ENCODE data around the gene MSX2.

The MSX2 gene

DNA sequence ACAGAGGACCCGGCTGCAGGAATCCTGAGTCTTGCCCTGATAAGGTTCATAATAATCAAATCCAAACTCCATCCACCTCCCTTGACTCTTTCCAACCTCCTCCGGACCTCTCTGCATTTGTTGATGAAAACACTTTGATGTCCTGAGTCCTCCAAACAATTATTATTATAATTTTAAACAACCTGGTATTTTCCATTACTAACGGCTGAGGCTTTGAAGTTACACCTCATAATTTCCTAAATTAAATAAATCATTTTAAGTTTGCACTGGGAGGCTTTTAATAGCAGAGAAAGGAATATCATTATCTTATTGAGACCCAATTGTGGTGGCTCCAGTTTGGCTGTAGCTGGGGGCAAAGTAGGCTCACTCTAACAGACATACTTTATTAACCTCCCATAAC is 9.5 kb downstream of the MSX2 start:
- H3K27me3 ChIP-seq (replicated peaks; ENCODE audit: control insufficient read depth, insufficient read depth, low read length, poor library complexity, severe bottlenecking): peaks cover 20% of the 10 kb centered on the region
- no peaks in the 10 kb centered on the region for H3K4me1 ChIP-seq (ENCODE audit: control insufficient read depth, insufficient read depth, low read length, poor library complexity, severe bottlenecking)
- DNase-seq: no peak
- H3K9me3 ChIP-seq (ENCODE audit: control insufficient read depth, low read length): no peaks in the 10 kb centered on the region
- no peak overlapping the region for H3K27ac ChIP-seq (ENCODE audit: insufficient read depth, low read length, poor library complexity, severe bottlenecking)
- no peaks in the 10 kb centered on the region for H3K36me3 ChIP-seq (ENCODE audit: control insufficient read depth, insufficient read depth, low read length)
- H3K4me3 ChIP-seq (ENCODE audit: insufficient read depth, low read depth, low read length, poor library complexity, severe bottlenecking): no peak overlapping the region

DNA sequence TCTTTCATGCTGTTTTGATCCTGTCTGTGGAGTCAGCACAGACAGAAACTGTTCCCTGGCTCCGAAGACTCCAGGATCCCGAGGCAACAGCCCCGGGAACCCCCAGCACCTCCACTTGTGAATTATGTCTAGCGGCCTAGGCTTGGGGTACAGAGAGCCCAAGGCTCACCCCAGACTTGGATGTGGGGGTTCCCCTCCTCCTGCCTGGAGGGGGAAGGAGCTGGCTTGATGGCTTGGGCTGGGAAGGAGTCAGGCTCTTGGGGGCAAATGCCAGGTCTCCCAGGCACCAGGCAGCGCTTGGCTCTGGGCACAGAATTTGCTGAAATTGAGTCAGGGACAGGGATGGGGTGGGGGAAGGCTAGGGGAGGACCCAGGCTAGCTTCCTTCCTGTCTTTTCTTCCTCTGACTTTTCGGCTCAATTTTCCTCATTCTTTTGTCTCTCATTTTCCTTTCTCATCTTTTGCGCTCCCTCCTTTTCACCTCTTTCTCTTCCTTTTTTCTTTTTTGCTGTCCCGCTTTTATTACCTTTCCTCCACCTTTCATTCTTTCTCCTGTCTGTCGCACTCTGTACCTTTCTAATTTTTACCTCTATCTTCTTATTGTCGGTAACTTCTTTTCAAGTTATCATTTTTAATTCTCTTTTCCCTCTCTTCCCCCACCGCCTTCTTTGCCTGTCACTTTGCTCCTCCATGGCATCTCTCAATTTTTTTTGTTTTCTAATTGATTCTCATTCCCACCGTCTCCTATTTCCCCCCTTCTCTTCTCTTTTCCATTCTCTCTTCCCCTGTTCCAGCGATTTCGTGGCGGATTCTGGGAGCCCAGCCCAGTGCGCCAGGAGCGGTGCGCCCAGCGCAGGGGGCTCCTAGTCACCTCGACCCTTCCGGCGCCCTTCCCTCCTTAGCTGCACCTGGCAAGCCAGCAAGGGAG is 10.5 kb downstream of the MSX2 start:
- no peaks in the 10 kb centered on the region for H3K4me1 ChIP-seq (ENCODE audit: control insufficient read depth, insufficient read depth, low read length, poor library complexity, severe bottlenecking)
- H3K9me3 ChIP-seq (ENCODE audit: control insufficient read depth, low read length): no peaks in the 10 kb centered on the region
- no peak overlapping the region for H3K27ac ChIP-seq (ENCODE audit: insufficient read depth, low read length, poor library complexity, severe bottlenecking)
- no peak overlapping the region for H3K4me3 ChIP-seq (ENCODE audit: insufficient read depth, low read depth, low read length, poor library complexity, severe bottlenecking)
- DNase-seq: no peak
- peaks cover 20% of the 10 kb centered on the region for H3K27me3 ChIP-seq (replicated peaks; ENCODE audit: control insufficient read depth, insufficient read depth, low read length, poor library complexity, severe bottlenecking)
- no peaks in the 10 kb centered on the region for H3K36me3 ChIP-seq (ENCODE audit: control insufficient read depth, insufficient read depth, low read length)

DNA sequence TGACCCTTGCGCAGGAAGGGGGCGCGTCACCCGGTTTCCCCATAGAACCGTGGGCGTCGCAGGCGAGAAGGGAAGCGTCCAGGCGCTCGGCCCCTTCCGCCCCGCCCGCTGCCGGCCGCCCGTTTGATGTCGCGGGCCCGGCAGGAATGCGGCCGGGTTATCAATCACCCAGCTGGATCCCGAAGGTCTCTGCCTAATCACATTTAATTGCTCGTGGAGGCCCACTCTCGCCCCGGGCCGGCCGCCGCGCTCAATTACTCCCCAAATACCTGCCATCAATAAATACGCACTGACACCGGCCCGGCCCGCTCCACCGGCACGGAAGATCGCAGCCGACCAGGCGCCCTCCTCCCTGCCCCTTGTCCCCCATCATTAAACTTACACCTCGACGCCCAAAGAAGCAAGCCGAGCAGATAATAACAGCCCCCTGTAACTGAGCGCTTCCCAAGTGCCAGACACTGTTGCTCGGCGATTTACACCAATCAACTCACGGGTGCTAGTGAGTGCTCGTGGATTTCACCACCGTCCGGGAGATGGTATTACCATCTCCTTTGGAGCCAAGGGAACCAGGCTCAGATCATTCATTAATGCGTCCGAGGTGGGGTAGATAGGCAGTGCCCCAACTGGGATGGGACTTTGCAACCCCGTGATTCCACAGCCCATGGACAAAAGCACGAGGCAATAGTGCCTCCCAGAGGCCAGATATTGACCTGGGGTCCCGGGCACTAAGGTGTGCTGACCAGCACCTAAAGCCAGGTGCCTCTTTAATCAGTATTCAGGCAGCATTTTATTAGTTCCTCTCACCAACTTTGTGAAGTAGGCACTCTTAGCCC is 11.3 kb downstream of the MSX2 start:
- H3K9me3 ChIP-seq (ENCODE audit: control insufficient read depth, low read length): no peaks in the 10 kb centered on the region
- H3K4me1 ChIP-seq (ENCODE audit: control insufficient read depth, insufficient read depth, low read length, poor library complexity, severe bottlenecking): no peaks in the 10 kb centered on the region
- H3K27ac ChIP-seq (ENCODE audit: insufficient read depth, low read length, poor library complexity, severe bottlenecking): no peak overlapping the region
- no peak overlapping the region for H3K4me3 ChIP-seq (ENCODE audit: insufficient read depth, low read depth, low read length, poor library complexity, severe bottlenecking)
- DNase-seq: no peak
- H3K36me3 ChIP-seq (ENCODE audit: control insufficient read depth, insufficient read depth, low read length): no peaks in the 10 kb centered on the region
- peaks cover 20% of the 10 kb centered on the region for H3K27me3 ChIP-seq (replicated peaks; ENCODE audit: control insufficient read depth, insufficient read depth, low read length, poor library complexity, severe bottlenecking)

DNA sequence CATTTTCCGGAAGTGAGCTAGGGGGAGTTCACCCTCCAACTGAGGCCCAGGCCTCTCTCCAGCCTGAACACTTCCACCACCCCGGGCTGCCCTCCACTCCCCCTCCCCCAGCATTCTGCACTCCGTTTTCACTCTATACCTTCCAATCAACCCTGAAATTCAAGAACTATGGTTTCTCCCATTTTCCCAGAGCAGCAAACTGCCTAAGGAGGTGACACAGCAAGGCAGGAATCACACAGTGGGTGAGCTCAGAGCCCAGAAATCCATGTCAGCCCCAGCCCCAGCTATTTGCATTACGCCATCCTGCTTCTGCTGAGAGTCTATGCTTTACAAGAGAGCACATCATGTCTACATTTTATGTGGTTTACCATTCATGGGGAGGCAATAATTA is 11.9 kb downstream of the MSX2 start:
- DNase-seq: no peak
- Histone ChIP-seq H3K27ac (ENCODE audit: insufficient read depth, low read length, poor library complexity, severe bottlenecking) (no peak overlapping the region), H3K36me3 (ENCODE audit: control insufficient read depth, insufficient read depth, low read length) (no peaks in the 10 kb centered on the region), H3K9me3 (ENCODE audit: control insufficient read depth, low read length) (no peaks in the 10 kb centered on the region), H3K27me3 (replicated peaks; ENCODE audit: control insufficient read depth, insufficient read depth, low read length, poor library complexity, severe bottlenecking) (peaks cover 20% of the 10 kb centered on the region), H3K4me1 (ENCODE audit: control insufficient read depth, insufficient read depth, low read length, poor library complexity, severe bottlenecking) (no peaks in the 10 kb centered on the region), H3K4me3 (ENCODE audit: insufficient read depth, low read depth, low read length, poor library complexity, severe bottlenecking) (no peak overlapping the region)

DNA sequence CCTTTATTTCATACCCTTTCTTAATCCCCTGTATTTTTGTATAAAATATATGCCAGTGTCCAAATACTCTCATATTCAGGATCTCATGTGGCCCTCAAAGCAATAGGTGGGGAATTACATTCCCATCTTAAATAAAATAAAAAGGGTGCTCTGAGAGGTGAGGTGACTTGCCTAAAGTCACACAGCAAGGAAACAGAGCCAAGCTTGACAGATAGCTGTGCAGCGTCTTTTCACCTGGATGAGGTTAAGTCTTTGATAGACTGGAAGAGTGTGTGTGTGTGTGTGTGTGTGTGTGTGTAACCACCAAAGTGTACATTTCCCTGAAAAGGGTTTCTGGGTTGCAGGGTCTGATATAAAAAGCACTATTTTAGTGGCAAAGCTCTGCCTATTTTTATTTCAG is 12.4 kb downstream of the MSX2 start:
- Histone ChIP-seq H3K4me3 (ENCODE audit: insufficient read depth, low read depth, low read length, poor library complexity, severe bottlenecking) (no peak overlapping the region), H3K27ac (ENCODE audit: insufficient read depth, low read length, poor library complexity, severe bottlenecking) (no peak overlapping the region), H3K4me1 (ENCODE audit: control insufficient read depth, insufficient read depth, low read length, poor library complexity, severe bottlenecking) (no peaks in the 10 kb centered on the region), H3K27me3 (replicated peaks; ENCODE audit: control insufficient read depth, insufficient read depth, low read length, poor library complexity, severe bottlenecking) (peaks cover 20% of the 10 kb centered on the region), H3K9me3 (ENCODE audit: control insufficient read depth, low read length) (no peaks in the 10 kb centered on the region), H3K36me3 (ENCODE audit: control insufficient read depth, insufficient read depth, low read length) (no peaks in the 10 kb centered on the region)
- no peak for DNase-seq

DNA sequence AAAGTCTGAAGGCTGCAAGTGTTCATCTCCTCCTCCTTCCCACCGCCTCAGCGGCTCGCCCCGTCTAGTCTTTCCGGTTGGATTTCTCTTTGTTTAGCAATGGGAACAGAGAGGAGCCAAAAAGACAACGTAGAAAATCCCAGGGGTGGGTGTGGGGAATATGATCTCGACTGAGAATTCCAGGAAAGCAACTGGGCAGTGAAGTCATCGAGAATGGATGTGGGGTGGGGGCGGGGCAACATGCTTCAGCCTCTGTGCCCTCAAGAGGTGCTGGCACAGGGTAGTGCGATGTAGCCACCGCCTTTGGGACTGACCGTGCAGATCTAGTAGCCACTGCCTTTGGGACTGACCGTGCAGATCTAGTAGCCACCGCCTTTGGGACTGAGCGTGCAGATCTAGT is 12.9 kb downstream of the MSX2 start:
- Histone ChIP-seq H3K27ac (ENCODE audit: insufficient read depth, low read length, poor library complexity, severe bottlenecking) (no peak overlapping the region), H3K27me3 (replicated peaks; ENCODE audit: control insufficient read depth, insufficient read depth, low read length, poor library complexity, severe bottlenecking) (peaks cover 20% of the 10 kb centered on the region), H3K9me3 (ENCODE audit: control insufficient read depth, low read length) (no peaks in the 10 kb centered on the region), H3K36me3 (ENCODE audit: control insufficient read depth, insufficient read depth, low read length) (no peaks in the 10 kb centered on the region), H3K4me1 (ENCODE audit: control insufficient read depth, insufficient read depth, low read length, poor library complexity, severe bottlenecking) (no peaks in the 10 kb centered on the region), H3K4me3 (ENCODE audit: insufficient read depth, low read depth, low read length, poor library complexity, severe bottlenecking) (no peak overlapping the region)
- no peak for DNase-seq

DNA sequence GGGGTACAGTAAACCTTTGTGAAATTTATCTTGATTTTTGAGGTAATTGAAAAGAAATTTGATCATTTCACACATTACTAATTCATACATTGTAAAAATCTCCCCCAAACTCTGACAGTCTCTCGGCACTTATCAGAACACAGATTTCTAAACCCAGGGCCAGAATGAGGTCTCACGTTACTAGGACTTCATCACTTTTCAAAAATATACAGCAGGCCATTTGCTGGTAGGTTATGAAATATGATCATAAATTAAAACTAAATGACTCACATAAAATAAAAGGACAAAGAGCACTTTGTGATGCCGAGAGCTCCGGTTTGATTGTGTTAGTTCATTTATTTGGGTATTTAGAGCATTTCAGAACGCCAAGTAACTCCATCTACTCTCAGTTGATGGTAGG is 17.0 kb downstream of the MSX2 start:
- Histone ChIP-seq H3K4me3 (ENCODE audit: insufficient read depth, low read depth, low read length, poor library complexity, severe bottlenecking) (no peak overlapping the region), H3K9me3 (ENCODE audit: control insufficient read depth, low read length) (no peaks in the 10 kb centered on the region), H3K4me1 (ENCODE audit: control insufficient read depth, insufficient read depth, low read length, poor library complexity, severe bottlenecking) (no peaks in the 10 kb centered on the region), H3K27ac (ENCODE audit: insufficient read depth, low read length, poor library complexity, severe bottlenecking) (no peak overlapping the region), H3K36me3 (ENCODE audit: control insufficient read depth, insufficient read depth, low read length) (no peaks in the 10 kb centered on the region), H3K27me3 (replicated peaks; ENCODE audit: control insufficient read depth, insufficient read depth, low read length, poor library complexity, severe bottlenecking) (peaks cover 4% of the 10 kb centered on the region)
- DNase-seq: no peak

DNA sequence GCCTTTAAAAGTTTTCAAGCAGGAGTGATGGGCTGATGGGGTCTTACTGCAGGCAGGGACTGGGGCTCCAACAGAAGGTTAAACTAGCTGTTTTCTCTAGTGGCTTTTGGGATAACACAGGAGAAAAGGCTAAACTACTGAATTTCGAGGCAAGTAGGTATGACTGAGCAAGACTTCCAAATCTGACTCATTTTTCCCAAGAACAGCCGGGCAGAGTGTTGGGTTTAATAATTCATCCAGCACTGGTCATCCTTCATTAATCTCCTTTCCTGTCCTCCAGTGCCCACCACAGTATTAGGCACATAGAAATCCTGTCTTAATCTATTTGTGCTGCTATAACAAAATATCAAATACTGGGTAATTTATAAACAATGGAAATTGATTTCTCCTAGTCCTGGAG is 20.5 kb downstream of the MSX2 start:
- DNase-seq: no peak
- Histone ChIP-seq H3K36me3 (ENCODE audit: control insufficient read depth, insufficient read depth, low read length) (no peaks in the 10 kb centered on the region), H3K9me3 (ENCODE audit: control insufficient read depth, low read length) (no peaks in the 10 kb centered on the region), H3K27ac (ENCODE audit: insufficient read depth, low read length, poor library complexity, severe bottlenecking) (no peak overlapping the region), H3K27me3 (replicated peaks; ENCODE audit: control insufficient read depth, insufficient read depth, low read length, poor library complexity, severe bottlenecking) (no peaks in the 10 kb centered on the region), H3K4me1 (ENCODE audit: control insufficient read depth, insufficient read depth, low read length, poor library complexity, severe bottlenecking) (no peaks in the 10 kb centered on the region), H3K4me3 (ENCODE audit: insufficient read depth, low read depth, low read length, poor library complexity, severe bottlenecking) (no peak overlapping the region)

DNA sequence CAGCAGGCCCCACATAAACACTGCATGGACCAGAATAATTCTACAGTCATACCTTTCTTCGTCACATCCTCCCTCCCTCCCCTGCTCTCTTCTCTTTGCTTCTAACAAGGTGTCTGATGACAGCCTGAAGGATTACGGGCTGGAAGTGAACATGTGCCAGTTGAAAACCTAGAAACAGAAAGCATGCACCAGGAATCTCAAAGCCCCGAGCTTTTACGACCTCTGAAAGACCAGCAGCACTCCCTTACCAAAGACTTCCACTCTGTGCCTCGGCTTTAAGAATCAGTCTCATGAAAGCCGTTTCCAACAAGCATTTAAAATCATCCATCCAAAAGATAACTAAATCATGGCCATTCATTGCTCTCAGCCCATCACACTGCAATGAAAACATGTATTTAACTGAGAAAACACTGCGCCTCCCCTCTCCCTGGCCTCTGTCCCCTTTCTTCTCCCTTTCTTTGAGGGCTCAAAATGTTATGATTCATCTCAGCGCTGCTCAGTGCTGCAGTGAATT is 21.3 kb downstream of the MSX2 start:
- no peak for DNase-seq
- no peak overlapping the region for H3K27ac ChIP-seq (ENCODE audit: insufficient read depth, low read length, poor library complexity, severe bottlenecking)
- H3K27me3 ChIP-seq (replicated peaks; ENCODE audit: control insufficient read depth, insufficient read depth, low read length, poor library complexity, severe bottlenecking): no peaks in the 10 kb centered on the region
- no peaks in the 10 kb centered on the region for H3K4me1 ChIP-seq (ENCODE audit: control insufficient read depth, insufficient read depth, low read length, poor library complexity, severe bottlenecking)
- no peaks in the 10 kb centered on the region for H3K9me3 ChIP-seq (ENCODE audit: control insufficient read depth, low read length)
- H3K36me3 ChIP-seq (ENCODE audit: control insufficient read depth, insufficient read depth, low read length): no peaks in the 10 kb centered on the region
- H3K4me3 ChIP-seq (ENCODE audit: insufficient read depth, low read depth, low read length, poor library complexity, severe bottlenecking): no peak overlapping the region

DNA sequence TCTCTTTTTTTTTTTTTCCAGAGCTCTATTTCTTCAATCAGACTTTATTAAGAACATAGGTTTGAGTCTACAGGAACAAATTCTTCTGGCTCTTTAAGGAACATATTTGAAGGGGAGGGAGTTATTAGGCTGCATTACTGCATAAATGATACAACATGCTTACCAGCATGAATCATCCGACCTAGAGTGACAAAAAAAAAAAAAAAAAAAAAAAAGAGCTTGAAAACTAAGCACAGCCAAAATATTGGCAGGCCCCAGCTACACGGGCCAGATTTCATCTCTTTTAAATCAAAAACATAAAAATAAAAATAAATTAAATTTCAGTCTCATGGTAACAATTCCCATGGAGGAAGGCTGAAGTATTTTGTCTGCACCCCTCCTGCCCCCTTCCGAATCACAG is 26.3 kb downstream of the MSX2 start:
- Histone ChIP-seq H3K4me3 (ENCODE audit: insufficient read depth, low read depth, low read length, poor library complexity, severe bottlenecking) (no peak overlapping the region), H3K27ac (ENCODE audit: insufficient read depth, low read length, poor library complexity, severe bottlenecking) (no peak overlapping the region), H3K9me3 (ENCODE audit: control insufficient read depth, low read length) (no peaks in the 10 kb centered on the region), H3K27me3 (replicated peaks; ENCODE audit: control insufficient read depth, insufficient read depth, low read length, poor library complexity, severe bottlenecking) (peaks cover 2% of the 10 kb centered on the region), H3K36me3 (ENCODE audit: control insufficient read depth, insufficient read depth, low read length) (no peaks in the 10 kb centered on the region), H3K4me1 (ENCODE audit: control insufficient read depth, insufficient read depth, low read length, poor library complexity, severe bottlenecking) (no peaks in the 10 kb centered on the region)
- DNase-seq: no peak
